ENCODE measurements around the gene ABCC6.
"Not testable (repeated sequence)": the region's sequence is repeated elsewhere in the genome, so short reads cannot be mapped to it uniquely, and the experiment has no call there.

The ABCC6 gene

DNA sequence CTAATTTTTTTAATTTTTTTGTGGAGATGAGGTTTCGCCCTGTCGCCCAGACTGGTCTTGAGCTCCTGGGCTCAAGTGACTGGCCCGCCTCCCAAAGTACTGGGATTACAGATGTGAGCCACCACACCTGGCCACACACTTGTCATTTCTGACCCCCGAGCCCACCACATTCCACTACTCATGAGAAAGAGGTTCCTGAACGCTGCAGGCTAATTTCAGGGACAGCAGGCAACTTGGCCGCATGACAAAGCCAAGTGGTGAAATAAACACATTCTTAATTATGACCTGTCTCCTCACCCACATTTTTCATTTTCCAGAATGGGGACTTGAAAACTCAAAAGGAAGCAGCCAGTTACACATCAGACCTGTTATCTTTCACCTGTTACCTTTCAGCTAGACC, 114.5 kb downstream of the ABCC6 start:
- no peak for DNase-seq

DNA sequence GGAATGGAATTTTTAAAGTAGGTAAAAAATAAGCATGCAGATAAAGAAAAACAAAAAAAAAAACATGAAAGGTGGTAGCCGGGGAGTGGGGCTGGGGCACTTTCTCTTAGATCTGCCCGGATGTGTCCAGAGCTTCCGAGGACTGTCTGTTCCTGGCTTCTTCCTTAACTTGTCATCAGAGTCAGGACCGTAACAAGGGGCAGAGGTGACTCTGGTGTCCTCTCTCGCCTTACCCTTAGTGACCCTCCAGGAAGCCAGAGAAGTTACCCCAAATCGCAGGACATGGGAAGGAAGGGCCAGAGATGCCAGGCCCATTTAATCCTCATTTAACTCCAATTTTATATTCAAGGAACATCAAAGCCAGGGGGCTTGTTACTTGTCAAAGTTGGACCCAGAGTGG, 115.5 kb downstream of the ABCC6 start:
- no peak for DNase-seq

DNA sequence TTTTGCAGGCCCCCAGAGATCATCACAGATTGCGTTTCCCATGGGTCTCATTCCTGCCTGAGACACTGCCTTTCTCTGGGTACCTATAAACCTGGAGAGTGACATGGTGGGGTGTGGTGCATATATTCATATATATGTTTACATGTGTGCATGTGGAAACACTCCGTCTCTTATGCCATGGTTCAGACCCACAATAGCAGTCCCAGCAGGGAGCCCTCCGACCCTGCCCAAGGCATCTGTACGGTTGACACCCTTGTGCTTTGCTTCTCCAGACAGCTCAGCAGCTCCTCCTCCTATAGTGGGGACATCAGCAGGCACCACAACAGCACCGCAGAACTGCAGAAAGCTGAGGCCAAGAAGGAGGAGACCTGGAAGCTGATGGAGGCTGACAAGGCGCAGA, 116.8 kb downstream of the ABCC6 start:
- DNase-seq, result no peak

DNA sequence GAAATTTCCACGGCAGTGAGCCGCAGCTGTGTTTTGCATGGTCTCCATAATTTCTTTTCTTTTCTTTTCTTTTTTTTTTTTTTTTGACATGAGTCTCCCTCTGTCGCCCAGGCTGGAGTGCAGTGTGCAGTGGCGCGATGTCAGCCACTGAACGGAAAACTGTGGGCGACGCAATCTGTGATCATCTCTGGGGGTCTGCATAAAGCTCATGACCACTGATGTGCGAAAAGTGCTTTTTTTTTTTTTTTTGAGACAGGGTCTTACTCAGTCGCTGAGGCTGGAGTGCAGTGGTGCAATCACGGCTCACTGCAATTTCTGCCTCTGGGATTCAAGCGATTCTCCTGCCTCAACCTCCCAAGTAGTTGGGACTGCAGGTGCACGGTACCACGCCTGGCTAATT, 117.6 kb downstream of the ABCC6 start:
- no peak for DNase-seq

DNA sequence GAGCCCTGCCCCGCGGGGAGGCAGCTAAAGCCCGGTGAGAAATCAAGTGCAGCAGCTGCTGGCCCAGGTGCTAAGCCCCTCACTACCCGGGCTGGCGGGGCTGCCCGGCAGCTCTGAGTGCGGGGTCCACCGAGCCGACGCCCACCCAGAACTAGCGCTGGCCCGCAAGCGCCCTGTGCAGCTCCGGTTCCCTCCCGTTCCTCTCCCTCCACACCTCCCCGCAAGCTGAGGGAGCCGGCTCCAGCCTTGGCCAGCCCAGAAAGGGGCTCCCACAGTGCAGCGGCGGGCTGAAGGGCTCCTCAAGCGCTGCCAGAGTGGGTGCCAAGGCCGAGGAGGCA, 118.5 kb downstream of the ABCC6 start:
- DNase-seq, result not testable (repeated sequence)

DNA sequence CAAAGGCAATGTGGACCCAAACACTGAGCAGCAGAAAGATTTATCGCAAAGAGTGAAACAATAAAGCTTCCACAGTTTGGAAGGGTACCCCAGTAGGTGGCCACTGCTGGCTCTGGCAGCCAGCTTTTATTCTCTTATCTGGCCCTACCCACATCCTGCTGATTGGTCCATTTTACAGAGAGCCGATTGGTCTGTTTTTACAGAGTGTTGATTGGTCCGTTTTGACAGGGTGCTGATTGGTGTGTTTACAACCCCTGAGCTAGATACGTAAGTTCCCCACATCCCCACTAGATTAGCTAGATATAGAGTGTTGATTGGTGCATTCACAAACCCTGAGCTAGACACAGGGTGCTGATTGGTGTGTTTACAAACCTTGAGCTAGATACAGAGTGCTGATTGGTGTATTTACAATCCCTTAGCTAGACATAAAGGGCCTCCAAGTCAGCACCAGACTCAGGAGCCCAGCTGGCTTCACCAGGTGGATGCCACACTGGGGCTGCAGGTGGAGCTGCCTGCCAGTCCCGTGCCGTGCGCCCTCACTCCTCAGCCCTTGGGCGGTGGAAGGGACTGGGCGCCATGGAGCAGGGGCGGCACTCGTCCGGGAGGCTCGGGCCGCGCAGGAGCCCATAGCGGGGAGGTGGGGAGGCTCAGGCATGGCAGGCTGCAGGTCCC, 119.0 kb downstream of the ABCC6 start:
- DNase-seq, result not testable (repeated sequence)

DNA sequence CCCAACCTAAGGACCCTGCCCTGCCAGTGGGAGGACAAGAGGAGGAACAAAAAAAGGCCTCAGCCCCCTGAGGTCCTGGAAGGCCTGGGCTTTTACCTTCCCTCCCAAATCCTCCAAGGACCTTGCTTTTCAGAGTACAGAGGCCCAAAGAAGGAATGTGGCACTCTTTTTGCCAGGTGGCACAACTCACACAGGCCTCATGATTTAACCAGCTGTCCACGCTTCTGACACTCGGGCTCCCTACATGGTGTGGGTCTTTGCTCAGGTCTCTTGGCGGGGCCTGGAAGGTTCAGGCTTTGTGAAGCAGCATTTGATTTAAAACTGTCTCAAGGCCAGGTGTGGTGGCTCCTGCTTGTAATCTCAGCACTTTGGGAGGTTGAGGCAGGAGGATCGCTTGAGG, 120.6 kb downstream of the ABCC6 start:
- DNase-seq, result no peak

DNA sequence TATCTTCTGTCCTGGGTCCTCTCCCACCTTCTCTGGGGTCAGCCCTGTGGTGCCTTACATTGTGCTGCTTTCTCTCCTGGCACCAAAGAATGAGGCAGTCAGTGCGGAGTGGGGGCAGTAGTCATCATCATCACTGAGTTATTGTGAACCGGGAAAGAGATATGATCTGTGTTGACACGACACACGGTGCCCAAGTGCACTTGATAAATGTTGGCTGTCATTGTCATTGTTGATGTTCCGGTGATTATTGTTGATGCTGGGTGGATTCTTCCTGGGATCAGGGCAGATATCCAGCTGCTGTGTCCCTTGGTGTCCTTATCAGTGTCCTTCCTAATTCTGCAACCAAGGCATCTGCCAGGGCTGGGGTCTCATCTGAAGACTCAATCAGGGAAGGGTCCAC, 121.7 kb downstream of the ABCC6 start:
- DNase-seq, result no peak

DNA sequence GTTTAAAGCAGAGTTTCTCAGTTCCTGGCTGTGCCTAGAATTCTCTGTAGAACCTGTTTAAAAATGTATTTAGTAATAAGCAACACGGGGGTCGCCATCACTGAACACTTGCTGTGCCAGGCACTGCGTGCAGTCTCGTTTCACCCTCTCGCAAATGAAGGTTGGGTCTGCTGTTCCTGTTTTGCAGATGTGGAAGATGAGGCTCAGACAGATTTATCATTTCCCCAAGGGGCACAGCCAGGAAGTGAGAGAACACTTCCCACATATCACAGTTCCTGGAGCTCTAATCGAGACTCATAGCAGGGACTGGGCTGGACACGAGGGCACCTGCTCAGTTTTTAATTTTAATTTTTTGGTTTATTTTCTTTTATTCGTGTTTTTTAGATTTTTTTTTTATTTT, 122.7 kb downstream of the ABCC6 start:
- no peak for DNase-seq

DNA sequence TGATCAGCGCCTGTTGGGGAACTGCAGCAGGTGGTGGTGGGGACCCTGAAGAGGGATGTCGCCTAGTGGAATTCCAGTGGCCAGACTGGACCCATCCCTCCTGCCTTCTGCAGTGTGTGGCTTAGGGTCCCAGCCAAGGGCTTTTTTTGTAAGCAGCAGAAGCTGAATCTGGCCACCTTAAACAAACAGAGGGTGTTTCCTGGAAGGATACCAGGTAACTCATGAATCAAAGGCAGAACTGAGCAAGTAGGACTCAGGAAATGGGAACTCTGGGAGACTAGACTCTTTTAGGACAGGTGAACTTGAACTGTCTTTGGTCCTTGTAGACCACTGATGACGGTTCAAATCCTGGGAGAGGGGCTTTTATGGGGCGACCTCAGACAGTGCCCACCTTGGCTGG, 124.0 kb downstream of the ABCC6 start:
- DNase-seq, result no peak
